ENCODE results near the gene MGP. TPM values are rescaled to one million over a fixed set of nuclear protein-coding genes. Genes with fewer than 3 reads are reported as not detected.

Gene MGP
- not detected for polyA plus RNA-seq (2013, experiment 1 of 4)
- not detected for polyA plus RNA-seq (2013, experiment 2 of 4)
- not detected for polyA plus RNA-seq (2013, experiment 3 of 4)
- not detected for polyA plus RNA-seq (2013, experiment 4 of 4)

DNA sequence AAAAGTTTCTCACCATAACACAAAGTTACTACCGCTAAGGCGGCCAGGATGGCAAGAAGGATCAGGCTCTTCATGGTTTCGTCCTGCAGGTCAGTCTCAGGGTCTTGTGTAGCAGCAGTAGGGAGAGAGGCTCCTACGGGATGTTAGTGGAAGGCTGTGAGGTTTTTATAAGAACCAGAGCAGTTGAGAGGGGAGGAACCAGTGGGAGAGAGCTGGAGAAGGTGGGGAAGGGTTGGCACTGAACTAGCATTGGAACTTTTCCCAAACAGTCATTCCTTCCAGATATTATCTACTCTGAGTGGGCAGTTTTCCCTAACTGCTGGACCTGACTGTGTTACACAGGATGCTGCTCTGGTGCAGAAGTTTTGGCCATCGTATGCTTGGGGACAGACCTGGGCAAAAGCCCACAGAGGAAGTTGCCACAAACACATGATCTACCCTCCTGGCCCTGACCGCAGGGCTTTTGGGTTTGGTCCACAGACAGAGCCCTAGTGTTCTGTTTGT lies at the start of gene MGP:
MGP (minus strand) TSS at position 137 of the 504 bp plus-strand sequence; CDS start at position 74, 63 bp downstream.
- no peak within 1 kb of the TSS for H3K4me3 ChIP-seq (ENCODE audit: insufficient read depth, low read depth, low read length)
- H3K27ac ChIP-seq (ENCODE audit: insufficient read depth, low read depth, low read length, poor library complexity, severe bottlenecking), result no peak within 1 kb of the TSS
- H3K36me3 ChIP-seq (ENCODE audit: control insufficient read depth, insufficient read depth, low read length), result no peaks in the 10 kb centered on the region
- H3K27me3 ChIP-seq (ENCODE audit: control insufficient read depth, insufficient read depth, low read length, poor library complexity, severe bottlenecking), result no peaks in the 10 kb centered on the region
- H3K9me3 ChIP-seq (ENCODE audit: control insufficient read depth, low read length), result no peaks in the 10 kb centered on the region
- 93 to 95% methylated on average over 6 of the region's 6 CpGs for WGBS, 2 experiments
- H3K4me1 ChIP-seq (ENCODE audit: control insufficient read depth, insufficient read depth, low read length), result peaks cover 4% of the 10 kb centered on the region

DNA sequence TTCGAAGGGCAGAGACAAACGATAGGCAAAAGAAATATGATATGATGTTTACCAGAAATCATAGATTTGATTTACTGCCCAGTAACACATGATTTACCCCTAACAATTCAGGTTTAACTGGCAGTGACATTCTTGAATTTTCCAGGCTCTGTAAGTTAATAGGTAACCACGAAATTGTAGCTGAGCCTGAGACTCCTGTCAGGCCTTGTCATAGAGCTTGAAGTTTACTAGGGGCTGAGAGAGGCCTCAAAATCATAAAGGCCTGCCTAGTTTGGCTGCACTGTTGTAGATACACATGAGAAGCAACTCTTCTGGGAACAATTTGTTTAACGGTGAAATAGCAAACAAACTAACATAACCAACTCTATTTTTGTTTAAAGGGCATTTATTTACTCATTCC lies 49.4 kb upstream of the MGP start:
- Histone ChIP-seq H3K9me3 (ENCODE audit: control insufficient read depth, low read length) (no peaks in the 10 kb centered on the region), H3K27ac (ENCODE audit: insufficient read depth, low read depth, low read length, poor library complexity, severe bottlenecking) (no peak overlapping the region), H3K4me3 (ENCODE audit: insufficient read depth, low read depth, low read length) (no peak overlapping the region), H3K36me3 (ENCODE audit: control insufficient read depth, insufficient read depth, low read length) (no peaks in the 10 kb centered on the region), H3K27me3 (ENCODE audit: control insufficient read depth, insufficient read depth, low read length, poor library complexity, severe bottlenecking) (no peaks in the 10 kb centered on the region), H3K4me1 (ENCODE audit: control insufficient read depth, insufficient read depth, low read length) (no peaks in the 10 kb centered on the region)
- 84 to 95% methylated on average over 2 to 4 of the region's 4 CpGs for WGBS, 2 experiments

DNA sequence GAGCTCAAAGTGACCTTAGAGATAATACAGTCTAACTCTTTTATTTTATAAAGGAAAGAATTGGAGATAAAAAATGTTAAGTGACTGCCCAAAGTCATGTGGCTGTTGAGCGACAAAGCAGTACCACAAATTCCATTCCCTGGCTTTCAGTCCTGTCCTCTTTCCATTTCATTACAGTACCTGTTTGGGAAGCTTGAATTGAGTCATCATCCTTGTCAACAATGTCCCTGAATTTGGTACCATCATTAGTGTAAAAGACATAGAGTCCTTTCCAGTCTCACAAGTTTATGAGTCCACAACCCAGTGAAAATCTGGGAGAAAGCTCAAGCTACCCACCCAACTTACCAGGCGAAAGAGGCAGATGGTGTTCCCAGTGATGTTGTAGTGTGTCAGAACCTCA lies 48.9 kb upstream of the MGP start:
- Histone ChIP-seq H3K36me3 (ENCODE audit: control insufficient read depth, insufficient read depth, low read length) (no peaks in the 10 kb centered on the region), H3K27me3 (ENCODE audit: control insufficient read depth, insufficient read depth, low read length, poor library complexity, severe bottlenecking) (no peaks in the 10 kb centered on the region), H3K4me1 (ENCODE audit: control insufficient read depth, insufficient read depth, low read length) (no peaks in the 10 kb centered on the region), H3K27ac (ENCODE audit: insufficient read depth, low read depth, low read length, poor library complexity, severe bottlenecking) (no peak overlapping the region), H3K9me3 (ENCODE audit: control insufficient read depth, low read length) (no peaks in the 10 kb centered on the region), H3K4me3 (ENCODE audit: insufficient read depth, low read depth, low read length) (no peak overlapping the region)
- WGBS, 2 experiments, result 98 to 100% methylated on average over 1 to 2 of the region's 2 CpGs

DNA sequence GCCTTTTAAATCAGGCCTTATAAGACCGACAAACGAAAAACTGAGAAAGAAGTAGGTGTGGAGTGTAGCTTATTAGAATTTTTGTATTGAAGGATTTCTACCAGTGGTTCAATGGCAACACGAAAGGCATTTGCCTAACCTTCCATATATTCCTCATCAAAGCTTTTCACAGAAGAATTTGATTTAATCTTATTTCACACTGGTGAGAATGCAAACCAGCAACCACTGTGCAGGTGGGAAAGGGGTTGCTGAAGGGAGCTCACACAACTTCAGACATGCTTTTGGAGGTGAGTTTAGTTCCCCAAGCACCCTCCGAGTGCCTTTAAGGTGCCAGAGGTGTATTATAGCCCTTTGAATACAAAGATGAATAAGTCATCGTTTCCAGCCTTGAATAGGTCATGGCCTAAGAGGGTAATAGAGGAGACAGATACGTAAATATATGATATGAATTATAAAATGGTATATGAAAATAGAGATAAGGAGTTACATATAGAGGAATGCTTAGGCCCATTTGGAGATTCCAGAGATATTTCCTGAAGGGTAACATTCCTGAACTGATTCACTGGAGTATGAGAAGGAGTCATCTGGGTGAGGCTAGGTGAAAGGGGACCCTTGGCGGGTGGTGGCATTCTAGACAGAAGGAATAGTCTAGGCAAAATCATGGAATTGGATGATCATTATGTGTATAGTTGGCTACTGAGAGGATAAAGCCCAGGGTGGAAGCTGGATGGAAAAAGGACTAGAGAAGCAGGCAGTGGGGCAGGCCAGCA lies 46.3 kb upstream of the MGP start:
- H3K27ac ChIP-seq (ENCODE audit: insufficient read depth, low read depth, low read length, poor library complexity, severe bottlenecking), result no peak overlapping the region
- 94 to 96% methylated on average over 7 of the region's 7 CpGs for WGBS, 2 experiments
- H3K4me3 ChIP-seq (ENCODE audit: insufficient read depth, low read depth, low read length), result no peak overlapping the region
- no peaks in the 10 kb centered on the region for H3K9me3 ChIP-seq (ENCODE audit: control insufficient read depth, low read length)
- H3K4me1 ChIP-seq (ENCODE audit: control insufficient read depth, insufficient read depth, low read length), result no peaks in the 10 kb centered on the region
- no peaks in the 10 kb centered on the region for H3K36me3 ChIP-seq (ENCODE audit: control insufficient read depth, insufficient read depth, low read length)
- H3K27me3 ChIP-seq (ENCODE audit: control insufficient read depth, insufficient read depth, low read length, poor library complexity, severe bottlenecking), result no peaks in the 10 kb centered on the region

DNA sequence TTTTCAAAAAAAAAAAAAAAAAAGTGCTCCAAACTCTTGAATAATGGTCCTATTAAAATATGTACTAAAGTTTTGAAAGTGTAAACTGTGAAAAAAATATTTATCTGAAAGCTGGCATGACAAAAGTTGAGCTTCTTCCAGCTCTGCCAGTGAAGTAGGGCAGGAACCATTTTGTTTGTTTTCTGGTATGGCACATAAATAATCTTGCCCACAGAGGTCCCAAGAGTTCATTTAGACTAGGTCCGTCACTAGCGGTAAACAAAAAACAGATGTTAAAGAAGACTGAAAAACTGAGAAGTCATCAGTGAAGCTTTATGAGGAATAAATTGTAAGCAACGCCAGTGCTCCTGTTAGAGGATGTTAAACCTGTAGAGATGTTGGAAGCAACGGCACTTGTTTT lies 45.7 kb upstream of the MGP start:
- no peaks in the 10 kb centered on the region for H3K27me3 ChIP-seq (ENCODE audit: control insufficient read depth, insufficient read depth, low read length, poor library complexity, severe bottlenecking)
- no peaks in the 10 kb centered on the region for H3K9me3 ChIP-seq (ENCODE audit: control insufficient read depth, low read length)
- no peak overlapping the region for H3K4me3 ChIP-seq (ENCODE audit: insufficient read depth, low read depth, low read length)
- no peaks in the 10 kb centered on the region for H3K36me3 ChIP-seq (ENCODE audit: control insufficient read depth, insufficient read depth, low read length)
- 95 to 96% methylated on average over 4 of the region's 4 CpGs for WGBS, 2 experiments
- H3K4me1 ChIP-seq (ENCODE audit: control insufficient read depth, insufficient read depth, low read length), result no peaks in the 10 kb centered on the region
- no peak overlapping the region for H3K27ac ChIP-seq (ENCODE audit: insufficient read depth, low read depth, low read length, poor library complexity, severe bottlenecking)

DNA sequence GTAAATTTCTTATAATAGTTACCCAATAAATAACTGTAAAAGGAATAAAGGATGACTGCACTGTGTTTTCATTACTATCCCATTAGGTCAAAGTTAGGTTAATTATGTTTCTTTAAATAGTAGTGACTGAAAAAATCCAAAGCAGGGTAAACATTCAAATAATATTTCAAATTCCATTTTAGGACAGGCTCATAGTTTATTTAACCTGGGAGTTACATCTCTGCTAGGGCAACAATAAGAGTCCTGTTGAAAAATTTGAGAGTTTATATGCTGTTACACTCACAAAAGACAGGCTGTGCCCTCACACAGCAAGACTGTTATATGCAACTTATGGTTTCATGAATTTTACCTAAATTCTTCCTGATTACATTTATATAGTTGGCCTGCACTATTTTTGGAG lies 44.6 kb upstream of the MGP start:
- Histone ChIP-seq H3K9me3 (ENCODE audit: control insufficient read depth, low read length) (no peaks in the 10 kb centered on the region), H3K27ac (ENCODE audit: insufficient read depth, low read depth, low read length, poor library complexity, severe bottlenecking) (no peak overlapping the region), H3K4me1 (ENCODE audit: control insufficient read depth, insufficient read depth, low read length) (no peaks in the 10 kb centered on the region), H3K4me3 (ENCODE audit: insufficient read depth, low read depth, low read length) (no peak overlapping the region), H3K27me3 (ENCODE audit: control insufficient read depth, insufficient read depth, low read length, poor library complexity, severe bottlenecking) (no peaks in the 10 kb centered on the region), H3K36me3 (ENCODE audit: control insufficient read depth, insufficient read depth, low read length) (no peaks in the 10 kb centered on the region)

DNA sequence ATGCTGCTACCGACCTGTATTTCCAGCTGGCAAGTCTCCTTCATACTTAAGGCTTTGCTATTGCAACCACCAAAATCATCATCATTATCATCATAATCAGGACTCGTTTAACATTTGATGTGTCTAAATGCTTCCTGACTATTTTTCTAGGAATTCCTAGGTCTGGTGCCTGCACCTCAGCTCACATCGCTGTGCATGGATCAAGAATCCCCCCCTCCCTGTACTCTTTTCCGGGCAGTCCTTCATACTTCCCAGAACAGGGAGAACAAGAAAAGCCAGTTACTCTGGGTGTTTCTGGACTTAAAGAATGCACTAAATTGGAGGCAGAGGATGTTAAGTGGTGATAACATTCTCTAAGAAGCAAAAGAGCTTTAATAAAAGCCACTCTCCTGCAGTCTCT lies 43.3 kb upstream of the MGP start:
- Histone ChIP-seq H3K9me3 (ENCODE audit: control insufficient read depth, low read length) (no peaks in the 10 kb centered on the region), H3K4me1 (ENCODE audit: control insufficient read depth, insufficient read depth, low read length) (no peaks in the 10 kb centered on the region), H3K27me3 (ENCODE audit: control insufficient read depth, insufficient read depth, low read length, poor library complexity, severe bottlenecking) (no peaks in the 10 kb centered on the region), H3K36me3 (ENCODE audit: control insufficient read depth, insufficient read depth, low read length) (no peaks in the 10 kb centered on the region), H3K4me3 (ENCODE audit: insufficient read depth, low read depth, low read length) (no peak overlapping the region), H3K27ac (ENCODE audit: insufficient read depth, low read depth, low read length, poor library complexity, severe bottlenecking) (no peak overlapping the region)
- 88 to 90% methylated on average over 4 of the region's 4 CpGs for WGBS, 2 experiments

DNA sequence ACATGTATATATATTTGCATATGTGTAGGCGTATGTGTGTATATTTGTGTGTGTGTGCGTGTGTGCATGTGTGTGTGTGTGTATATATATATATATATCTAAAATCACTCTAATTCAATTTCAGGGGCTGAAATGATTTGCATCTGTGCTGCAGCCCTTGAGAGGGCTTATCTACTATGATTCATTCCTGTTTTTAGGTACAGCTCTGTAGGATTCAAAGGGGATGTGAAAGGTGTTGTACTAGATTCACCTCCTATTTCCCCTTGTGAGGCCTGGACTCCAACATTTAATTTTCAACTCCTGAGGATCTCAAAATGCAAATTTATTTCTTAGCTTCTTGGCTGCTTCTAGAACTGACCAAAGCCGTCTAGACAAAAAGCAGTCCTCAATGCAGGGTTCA lies 41.6 kb upstream of the MGP start:
- Histone ChIP-seq H3K4me1 (ENCODE audit: control insufficient read depth, insufficient read depth, low read length) (no peaks in the 10 kb centered on the region), H3K4me3 (ENCODE audit: insufficient read depth, low read depth, low read length) (no peak overlapping the region), H3K9me3 (ENCODE audit: control insufficient read depth, low read length) (no peaks in the 10 kb centered on the region), H3K27ac (ENCODE audit: insufficient read depth, low read depth, low read length, poor library complexity, severe bottlenecking) (no peak overlapping the region), H3K36me3 (ENCODE audit: control insufficient read depth, insufficient read depth, low read length) (no peaks in the 10 kb centered on the region), H3K27me3 (ENCODE audit: control insufficient read depth, insufficient read depth, low read length, poor library complexity, severe bottlenecking) (no peaks in the 10 kb centered on the region)
- WGBS, 2 experiments, result 89 to 92% methylated on average over 1 of the region's 3 CpGs

DNA sequence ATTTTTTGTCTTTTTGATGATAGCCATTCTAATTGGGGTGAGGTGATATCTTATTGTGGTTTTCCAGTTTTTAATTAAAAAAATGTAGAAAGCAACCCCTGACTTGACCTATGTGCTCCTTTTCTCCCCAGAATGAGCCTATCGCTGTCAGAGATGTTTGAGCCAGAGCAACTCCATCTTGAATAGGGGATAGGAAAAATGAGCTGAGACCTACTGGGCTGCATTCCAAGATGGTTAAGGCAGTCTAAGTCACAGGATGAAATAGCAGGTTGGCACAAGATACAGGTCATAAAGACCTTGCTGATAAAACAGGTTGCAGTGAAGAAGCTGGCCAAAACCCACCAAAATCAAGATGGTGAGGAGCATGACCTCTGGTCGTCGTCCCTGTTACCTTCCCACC lies 38.9 kb upstream of the MGP start:
- Histone ChIP-seq H3K27me3 (ENCODE audit: control insufficient read depth, insufficient read depth, low read length, poor library complexity, severe bottlenecking) (no peaks in the 10 kb centered on the region), H3K36me3 (ENCODE audit: control insufficient read depth, insufficient read depth, low read length) (no peaks in the 10 kb centered on the region), H3K27ac (ENCODE audit: insufficient read depth, low read depth, low read length, poor library complexity, severe bottlenecking) (no peak overlapping the region), H3K4me1 (ENCODE audit: control insufficient read depth, insufficient read depth, low read length) (no peaks in the 10 kb centered on the region), H3K4me3 (ENCODE audit: insufficient read depth, low read depth, low read length) (no peak overlapping the region), H3K9me3 (ENCODE audit: control insufficient read depth, low read length) (no peaks in the 10 kb centered on the region)
- 85 to 95% methylated on average over 3 of the region's 3 CpGs for WGBS, 2 experiments

DNA sequence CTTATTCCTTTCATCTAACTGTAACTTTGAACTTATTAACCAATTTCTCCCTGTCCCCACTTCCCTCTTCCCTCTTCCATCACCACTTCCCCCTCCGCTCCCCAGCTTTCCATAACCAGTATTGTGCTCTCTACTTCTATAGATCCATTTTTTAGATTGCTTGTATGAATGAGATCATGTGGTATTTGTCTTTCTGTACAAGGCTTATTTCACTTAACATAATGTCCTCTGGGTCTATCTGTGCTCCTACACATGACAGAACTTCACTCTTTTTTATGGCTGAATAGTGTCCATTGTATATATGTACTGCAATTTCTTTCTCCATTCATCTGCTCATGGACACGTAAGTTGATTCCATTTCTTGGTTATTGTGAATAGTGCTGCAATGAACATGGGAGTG lies 38.3 kb upstream of the MGP start:
- 94 to 100% methylated on average over 2 of the region's 2 CpGs for WGBS, 2 experiments
- Histone ChIP-seq H3K36me3 (ENCODE audit: control insufficient read depth, insufficient read depth, low read length) (no peaks in the 10 kb centered on the region), H3K4me1 (ENCODE audit: control insufficient read depth, insufficient read depth, low read length) (no peaks in the 10 kb centered on the region)

More for the DNA sequence above, 38.3 kb upstream of the MGP start:
- Histone ChIP-seq H3K27me3 (ENCODE audit: control insufficient read depth, insufficient read depth, low read length, poor library complexity, severe bottlenecking) (no peaks in the 10 kb centered on the region), H3K4me3 (ENCODE audit: insufficient read depth, low read depth, low read length) (no peak overlapping the region), H3K9me3 (ENCODE audit: control insufficient read depth, low read length) (no peaks in the 10 kb centered on the region), H3K27ac (ENCODE audit: insufficient read depth, low read depth, low read length, poor library complexity, severe bottlenecking) (no peak overlapping the region)
